CD14-positive monocyte (primary cell): ENCODE results near the gene GOLGA5. TPM values are rescaled to one million over a fixed set of nuclear protein-coding genes. Genes with fewer than 3 reads are reported as not detected.
A peak's percentile ranks its signal among the peaks of the same experiment; 100 is the strongest.

ENCODE experiments used
- DNase-seq, 3 donors: peaks; one replicate each; pipeline ENCODE4 v3.0.0-alpha.2; 2011 to 2022
- H2AFZ ChIP-seq: 2 replicates; pipeline ENCODE4 v1.6.0; 2012; ENCODE audit warnings: mild to moderate bottlenecking, low read depth, low read length, inconsistent platforms; ENCODE audit not compliant: insufficient read depth, poor library complexity, severe bottlenecking
- H3K27ac ChIP-seq, 2 donors: 1 replicate in 1 of 2; 2 replicates in 1 of 2; pipeline ENCODE4 v1.5.1; 2012 to 2013; ENCODE audit warnings: low read length in 2 of 2, control low read depth in 1 of 2, inconsistent platforms in 1 of 2, low read depth in 1 of 2, mild to moderate bottlenecking in 1 of 2
- H3K27me3 ChIP-seq, 2 donors: one replicate each; pipeline versions ENCODE4 v1.6.0 to v1.6.1; 2011 to 2013; ENCODE audit warnings: low read length in 2 of 2; ENCODE audit not compliant: control insufficient read depth in 2 of 2, insufficient read depth in 2 of 2
- H3K36me3 ChIP-seq, 2 donors: replicated peaks in 1 of 2; 1 replicate in 1 of 2; 2 replicates in 1 of 2; pipeline versions ENCODE4 v1.5.1 to v1.6.1; 2012 to 2013; ENCODE audit warnings: low read length in 2 of 2, control low read depth in 1 of 2, inconsistent platforms in 1 of 2, mild to moderate bottlenecking in 1 of 2; ENCODE audit not compliant: insufficient read depth in 2 of 2, control insufficient read depth in 1 of 2
- H3K4me1 ChIP-seq, 2 donors: 1 replicate in 1 of 2; 2 replicates in 1 of 2; pipeline versions ENCODE4 v1.5.1 to v1.6.1; 2012 to 2013; ENCODE audit warnings: low read length in 2 of 2, control low read depth in 1 of 2, inconsistent platforms in 1 of 2, mild to moderate bottlenecking in 1 of 2, moderate library complexity in 1 of 2; ENCODE audit not compliant: insufficient read depth in 2 of 2, control insufficient read depth in 1 of 2
- H3K4me2 ChIP-seq: replicated peaks from 2 replicates; pipeline ENCODE3; 2012; ENCODE audit warnings: low read length, moderate library complexity, mild to moderate bottlenecking; ENCODE audit not compliant: poor library complexity, severe bottlenecking; ENCODE audit errors: extremely low read depth
- H3K4me3 ChIP-seq, 3 experiments: fragments of 200-600 bp in 1 of 3; sonication (generic) in 1 of 3; replicated peaks in 1 of 3; 1 replicate in 2 of 3; 2 replicates in 1 of 3; pipeline ENCODE4 v1.5.1; 2011 to 2013; ENCODE audit warnings: low read length in 3 of 3, mild to moderate bottlenecking in 3 of 3, control low read depth in 2 of 3, low read depth in 2 of 3, inconsistent platforms in 1 of 3, moderate library complexity in 1 of 3
- H3K79me2 ChIP-seq: 2 replicates; pipeline ENCODE4 v1.6.0; 2012; ENCODE audit warnings: mild to moderate bottlenecking, control low read depth, inconsistent platforms, low read length, moderate library complexity; ENCODE audit not compliant: insufficient read depth
- H3K9ac ChIP-seq: 2 replicates; pipeline ENCODE4 v1.6.0; 2017; ENCODE audit warnings: low read length, mild to moderate bottlenecking; ENCODE audit not compliant: insufficient read depth, poor library complexity, severe bottlenecking
- H3K9me3 ChIP-seq, 2 donors: replicated peaks in 1 of 2; 1 replicate in 1 of 2; 2 replicates in 1 of 2; pipeline versions ENCODE4 v1.5.1 to v1.6.1; 2012 to 2013; ENCODE audit warnings: low read length in 2 of 2, control low read depth in 1 of 2; ENCODE audit not compliant: control insufficient read depth in 1 of 2, insufficient read depth in 1 of 2
- H4K20me1 ChIP-seq: 2 replicates; pipeline ENCODE4 v1.6.0; 2012; ENCODE audit warnings: mild to moderate bottlenecking, low read length, control low read depth, moderate library complexity; ENCODE audit not compliant: insufficient read depth
- H3K27ac Mint-ChIP-seq, 7 donors: one replicate each; pipeline ENCODE4 v1.8.0; 2020; ENCODE audit warnings: mild to moderate bottlenecking in 7 of 7, mixed read lengths in 7 of 7, moderate library complexity in 6 of 7, inconsistent platforms in 2 of 7
- H3K27me3 Mint-ChIP-seq, 3 donors: one replicate each; pipeline ENCODE4 v1.8.0; 2021 to 2022; ENCODE audit warnings: low read depth in 3 of 3, mild to moderate bottlenecking in 3 of 3, mixed read lengths in 3 of 3, moderate library complexity in 3 of 3, inconsistent platforms in 1 of 3
- H3K36me3 Mint-ChIP-seq, 2 donors: one replicate each; pipeline ENCODE4 v1.8.0; 2020; ENCODE audit warnings: mixed read lengths in 2 of 2, inconsistent platforms in 1 of 2, mild to moderate bottlenecking in 1 of 2
- H3K4me1 Mint-ChIP-seq: one replicate; pipeline ENCODE4 v1.8.0; 2020; ENCODE audit warnings: mild to moderate bottlenecking, mixed read lengths
- H3K4me3 Mint-ChIP-seq, 2 donors: one replicate each; pipeline ENCODE4 v1.8.0; 2020; ENCODE audit warnings: mild to moderate bottlenecking in 2 of 2, mixed read lengths in 2 of 2, moderate library complexity in 1 of 2
- H3K9me3 Mint-ChIP-seq, 7 donors: one replicate each; pipeline ENCODE4 v1.8.0; 2020 to 2022; ENCODE audit warnings: mixed read lengths in 7 of 7, mild to moderate bottlenecking in 6 of 7, moderate library complexity in 6 of 7, inconsistent platforms in 2 of 7
- CTCF ChIP-seq: fragments of 200-600 bp; IDR thresholded peaks from one replicate; pipeline ENCODE4 v1.8.0; 2022; ENCODE audit warnings: antibody characterized with exemption, mild to moderate bottlenecking
- WGBS: methylation state at CpG from one replicate; pipeline ENCODE4 v1.1.5; 2013; ENCODE audit warnings: missing lambda C conversion rate; ENCODE audit not compliant: insufficient coverage; 5-methylcytosine and 5-hydroxymethylcytosine counted together
- intact Hi-C, 2 donors: fragments of 100-400 bp; cut with micrococcal nuclease; formaldehyde crosslinking; loops; one replicate each; pipeline versions ENCODE4 v1.15.0 to v1.15.1; 2023
- polyA plus RNA-seq, 3 donors: library from polyadenylated mRNA; depleted of rRNA in 1 of 3; unstranded in 2 of 3; stranded (reverse) in 1 of 3; fragments of 300-500 nt in 2 of 3; fragments of >200 nt in 1 of 3; fragmentation: Illumina TruSeq in 2 of 3; gene quantifications; 1 replicate in 2 of 3; 2 replicates in 1 of 3; pipeline ENCODE4 v1.2.3, GENCODE V29; 2012 to 2021

GOLGA5 gene
- polyA plus RNA-seq, 3 donors, result 12.4 to 19.0 (median 16.3) TPM

DNA sequence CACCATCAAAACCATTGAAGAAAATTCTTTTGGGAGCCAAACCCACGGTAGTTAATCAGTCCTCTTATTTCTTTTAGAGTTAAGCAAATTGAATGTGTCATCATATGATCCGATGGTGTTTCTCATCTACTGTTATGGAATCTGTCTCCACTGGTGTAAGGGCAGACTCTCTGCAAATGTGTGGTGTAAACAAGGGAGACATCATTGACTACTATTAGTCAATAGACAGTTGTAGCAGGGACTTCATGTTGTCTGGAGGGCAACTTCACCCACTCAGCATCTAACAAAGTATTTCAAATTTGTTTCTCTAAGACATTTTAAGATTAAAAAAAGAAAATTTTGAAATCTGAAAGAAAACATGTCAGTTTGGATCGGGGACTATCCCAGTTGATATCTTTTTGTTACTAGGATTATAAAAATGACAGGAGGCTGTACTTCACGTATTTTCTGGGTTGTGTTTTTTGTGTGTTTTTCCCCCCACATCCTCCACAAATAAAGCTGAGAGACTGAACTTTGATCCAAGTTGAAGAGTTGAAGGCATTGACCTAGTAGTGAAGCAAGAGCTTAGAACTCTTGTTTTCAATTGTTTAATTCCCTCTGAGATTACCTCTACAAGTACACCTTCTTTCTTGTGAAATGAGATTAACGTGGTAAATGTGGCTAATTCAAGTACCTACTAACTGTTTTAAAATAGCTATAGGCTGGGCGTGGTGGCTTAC is 4.0 kb downstream of the GOLGA5 start:
- TF ChIP-seq CTCF, result no peak
- H3K27me3 Mint-ChIP-seq, result no peaks in the 10 kb centered on the region

DNA sequence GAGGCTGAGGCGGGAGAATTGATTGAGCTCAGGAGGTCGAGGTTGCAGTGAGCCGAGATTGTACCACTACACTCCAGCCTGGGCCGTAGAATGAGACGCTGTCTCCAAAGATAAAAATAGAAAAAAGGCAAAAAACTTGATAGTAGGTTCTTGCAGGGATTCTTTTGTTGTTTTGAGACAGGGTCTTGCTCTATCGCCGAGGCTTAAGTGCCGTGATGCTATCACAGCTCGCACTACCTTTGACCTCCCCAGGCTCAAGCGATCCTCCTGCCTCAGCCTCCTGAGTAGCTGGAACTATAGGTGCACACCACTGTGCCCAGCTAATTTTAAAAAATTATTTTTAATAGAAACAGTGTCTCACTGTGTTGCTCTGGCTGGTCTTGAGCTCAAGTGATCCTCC is 4.7 kb downstream of the GOLGA5 start:
- Histone ChIP-seq H4K20me1 (peaks cover 65% of the 10 kb centered on the region), H3K36me3 (peaks cover 24 to 55% of the 10 kb centered on the region in 2 donors), H3K79me2 (peaks cover 91% of the 10 kb centered on the region), H3K27me3 (no peaks in the 10 kb centered on the region), H3K4me1 (peaks cover 14 to 29% of the 10 kb centered on the region in 2 donors), H3K27ac (no peak overlapping the region), H2AFZ (no peak overlapping the region), H3K4me3 (no peak overlapping the region), H3K4me2 (no peak overlapping the region), H3K9me3 (no peaks in the 10 kb centered on the region), H3K9ac (no peak overlapping the region)
- 100% methylated on average over 5 of the region's 10 CpGs for WGBS
- no peak for DNase-seq
- peak overlapping the region in 1 of 7 donors; percentile 37 for H3K27ac Mint-ChIP-seq
- H3K36me3 Mint-ChIP-seq, result peaks cover 38 to 57% of the 10 kb centered on the region in 2 donors
- TF ChIP-seq CTCF, result no peak
- no peaks in the 10 kb centered on the region for H3K27me3 Mint-ChIP-seq
- H3K4me1 Mint-ChIP-seq, result peaks cover 45% of the 10 kb centered on the region
- no peak overlapping the region for H3K4me3 Mint-ChIP-seq
- intact Hi-C loops, result loop anchor here in 1 of 2 donors (10.0 kb wide), 1 partner anchor 674 kb away; the partner anchor contains the start of genes CPSF2 and NDUFB1
- no peaks in the 10 kb centered on the region for H3K9me3 Mint-ChIP-seq

More for the DNA sequence above, 4.0 kb downstream of the GOLGA5 start:
- peaks cover 58% of the 10 kb centered on the region for H4K20me1 ChIP-seq
- H3K4me3 Mint-ChIP-seq, result no peak overlapping the region
- H3K9ac ChIP-seq, result no peak overlapping the region
- 100% methylated on average over 1 of the region's 6 CpGs for WGBS
- H3K4me3 ChIP-seq, result no peak overlapping the region
- H3K36me3 Mint-ChIP-seq, result peaks cover 32 to 53% of the 10 kb centered on the region in 2 donors
- intact Hi-C loops, result loop anchor here in 1 of 2 donors (10.0 kb wide), 1 partner anchor 673 kb away; the partner anchor contains the start of genes CPSF2 and NDUFB1
- no peaks in the 10 kb centered on the region for H3K9me3 ChIP-seq
- H3K27ac Mint-ChIP-seq, result peak overlapping the region in 1 of 7 donors; percentile 43
- no peaks in the 10 kb centered on the region for H3K27me3 ChIP-seq
- H3K36me3 ChIP-seq, result peaks cover 18 to 48% of the 10 kb centered on the region in 2 donors
- no peak for DNase-seq
- no peak overlapping the region for H2AFZ ChIP-seq
- no peak overlapping the region for H3K4me2 ChIP-seq
- H3K9me3 Mint-ChIP-seq, result peaks cover 0 to 2% (median 0%) of the 10 kb centered on the region in 7 donors
- peaks cover 51% of the 10 kb centered on the region for H3K4me1 Mint-ChIP-seq
- H3K27ac ChIP-seq, result no peak overlapping the region
- peaks cover 21 to 36% of the 10 kb centered on the region in 2 donors for H3K4me1 ChIP-seq
- H3K79me2 ChIP-seq, result peaks cover 84% of the 10 kb centered on the region
